HT1080 (cell line): Measurements from ENCODE around the gene C8G. TPM values are rescaled to one million over a fixed set of nuclear protein-coding genes. Genes with fewer than 3 reads are reported as not detected.

Experiments used
- DNase-seq: peaks from one replicate; pipeline ENCODE4 v3.0.0-alpha.2; 2015; ENCODE audit warnings: low read depth
- total RNA-seq: library from RNA; depleted of rRNA; stranded (reverse); fragments of >200 nt; shearing (Covaris generic); gene quantifications from 2 replicates; pipeline ENCODE4 v1.2.3, GENCODE V29; 2014

C8G gene
- total RNA-seq, 1 experiment from 2014 or later = 0.47 TPM

DNA sequence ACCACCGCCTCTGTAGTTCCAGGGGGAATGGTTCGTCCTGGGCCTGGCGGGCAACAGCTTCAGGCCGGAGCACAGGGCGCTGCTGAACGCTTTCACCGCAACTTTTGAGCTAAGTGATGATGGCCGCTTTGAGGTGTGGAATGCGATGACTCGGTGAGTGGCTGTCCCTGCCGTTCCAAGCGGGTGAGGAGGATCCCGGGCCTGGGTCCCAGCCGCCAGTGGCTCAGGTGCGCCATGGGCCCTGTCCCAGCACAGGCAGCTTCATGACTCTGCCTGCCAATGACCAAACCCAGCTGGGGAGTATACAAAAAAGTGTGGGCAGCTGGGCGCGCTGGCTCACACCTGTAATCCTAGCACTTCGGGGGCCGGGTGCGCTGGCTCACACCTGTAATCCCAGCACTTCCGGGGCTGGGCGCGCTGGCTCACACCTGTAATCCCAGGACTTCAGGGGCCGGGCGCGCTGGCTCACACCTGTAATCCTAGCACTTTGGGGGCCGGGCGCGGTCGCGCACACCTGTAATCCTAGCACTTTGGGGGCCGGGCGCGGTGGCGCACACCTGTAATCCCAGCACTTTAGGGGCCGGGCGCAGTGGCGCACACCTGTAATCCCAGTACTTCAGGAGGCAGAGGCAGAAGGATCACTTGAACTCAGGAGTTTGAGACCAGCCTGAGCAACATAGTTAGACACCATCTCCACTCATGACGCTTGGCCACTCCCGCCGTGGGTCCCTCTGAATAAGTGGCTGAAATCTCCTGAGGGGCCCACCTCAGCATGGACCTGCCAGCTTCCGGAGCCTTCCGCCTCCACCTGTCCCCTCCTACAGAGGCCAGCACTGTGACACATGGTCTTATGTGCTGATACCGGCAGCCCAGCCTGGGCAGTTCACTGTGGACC is 8.1 kb downstream of the C8G start:
- DNase-seq = no peak

DNA sequence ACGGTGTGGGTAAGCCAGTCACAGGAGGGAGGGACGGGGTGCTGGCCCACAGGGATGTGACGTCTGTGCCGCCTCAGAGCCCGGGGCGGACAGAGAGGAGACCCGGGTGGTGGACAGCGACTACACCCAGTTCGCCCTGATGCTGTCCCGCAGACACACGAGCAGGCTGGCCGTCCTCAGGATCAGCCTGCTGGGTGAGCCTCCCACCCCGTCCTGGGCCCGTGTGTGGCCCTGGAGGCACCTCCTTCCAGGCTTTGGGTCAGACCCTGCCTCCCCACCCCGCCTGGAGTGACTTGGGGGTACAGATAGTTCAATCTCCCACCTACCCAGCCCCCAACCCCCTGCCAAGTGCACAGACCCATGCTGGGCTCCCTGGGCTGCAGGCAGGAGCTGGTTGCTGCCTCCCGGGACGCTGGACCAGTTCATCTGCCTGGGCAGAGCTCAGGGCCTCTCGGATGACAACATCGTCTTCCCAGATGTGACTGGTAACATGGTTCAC is 8.8 kb downstream of the C8G start:
- no peak for DNase-seq

DNA sequence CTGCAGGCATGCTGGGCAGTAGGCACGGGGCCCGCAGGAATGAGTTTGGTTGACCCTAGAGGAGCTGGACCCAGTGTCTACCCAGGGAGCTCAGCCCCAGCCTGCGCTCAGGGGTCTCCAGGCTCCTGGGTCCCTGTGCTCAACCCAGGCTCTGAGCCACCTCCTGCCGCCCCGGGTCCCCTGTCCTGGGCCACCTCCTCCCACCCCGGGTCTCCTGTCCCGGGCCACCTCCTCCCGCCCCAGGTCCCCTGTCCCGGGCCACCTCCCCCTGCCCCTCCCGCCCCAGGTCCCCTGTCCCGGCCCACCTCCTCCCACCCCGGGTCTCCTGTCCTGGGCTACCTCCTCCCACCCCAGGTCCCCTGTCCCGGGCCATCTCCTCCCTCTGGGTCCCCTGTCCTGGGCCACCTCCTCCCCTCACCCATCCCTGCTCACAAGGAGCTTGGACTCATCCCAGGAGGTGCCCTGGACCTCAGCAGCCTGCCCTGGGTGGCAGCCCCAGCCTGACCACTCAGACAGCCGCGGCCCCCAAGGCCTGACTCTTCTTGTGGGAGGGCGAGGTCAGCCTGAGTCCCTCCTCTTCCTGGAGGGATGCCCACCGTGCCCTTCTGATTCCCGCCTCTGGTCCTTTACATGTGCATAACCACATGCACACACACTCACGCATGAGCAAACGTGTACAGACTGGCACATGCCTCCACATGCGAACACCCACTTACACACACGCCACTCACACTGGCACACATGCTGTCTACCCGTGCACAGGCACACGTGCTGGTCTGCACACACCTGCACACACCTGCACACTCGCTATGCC is 9.4 kb downstream of the C8G start:
- no peak for DNase-seq

DNA sequence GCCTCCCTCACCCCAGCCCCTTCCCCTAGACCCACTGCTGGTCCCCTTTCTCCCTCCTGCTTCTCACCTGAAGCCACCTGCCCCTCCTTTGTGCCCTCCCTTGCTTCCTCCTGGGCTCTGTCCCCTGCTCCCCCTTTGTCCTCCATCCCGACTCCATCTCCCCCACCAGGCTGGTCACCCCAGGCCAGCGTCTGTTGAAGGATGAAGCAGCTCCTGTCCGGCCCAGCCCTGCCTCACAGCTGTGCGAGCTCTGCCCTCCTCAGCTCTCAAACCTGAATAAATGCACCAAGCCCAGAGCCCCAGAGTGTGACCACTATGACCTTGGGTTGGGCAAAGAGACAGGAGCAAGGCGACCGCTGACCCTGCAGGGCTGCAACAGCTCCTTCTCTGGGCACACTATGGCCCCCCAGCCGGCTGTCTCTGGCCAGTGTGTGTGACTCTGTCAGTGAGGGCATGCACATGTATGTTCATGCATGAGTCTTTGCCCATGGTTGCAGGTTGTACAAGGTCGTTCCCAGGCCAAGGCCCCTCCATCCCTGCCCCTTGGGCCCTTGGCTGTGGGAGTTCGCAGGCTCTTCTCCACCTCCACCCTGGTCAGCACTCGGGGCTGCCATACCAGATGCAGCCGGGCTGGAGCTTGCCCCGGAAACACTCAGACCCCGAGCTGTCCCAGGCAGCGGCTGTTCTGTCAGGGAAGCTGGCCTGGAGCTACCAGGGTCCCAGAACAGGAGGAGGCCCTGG is 10.3 kb downstream of the C8G start:
- DNase-seq = no peak

DNA sequence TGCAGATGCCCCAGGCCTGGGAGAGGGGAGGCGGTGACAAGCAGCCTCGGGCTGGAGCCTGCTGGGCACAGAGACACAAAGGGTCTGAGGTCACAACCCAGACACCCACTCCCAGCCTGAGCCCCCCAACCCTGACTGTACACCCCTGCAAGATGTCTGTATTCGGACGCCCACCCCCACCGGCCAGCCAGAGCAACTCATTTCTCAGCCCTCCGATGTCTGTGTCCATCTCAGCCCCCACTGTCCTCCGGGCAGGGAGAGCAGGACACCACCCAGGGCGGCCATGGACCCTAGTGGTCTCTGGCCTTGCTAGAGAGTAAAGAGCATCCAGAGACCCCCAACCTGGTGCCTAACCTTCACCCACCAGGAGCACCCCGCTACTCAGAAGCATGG is 10.9 kb downstream of the C8G start:
- DNase-seq = no peak

DNA sequence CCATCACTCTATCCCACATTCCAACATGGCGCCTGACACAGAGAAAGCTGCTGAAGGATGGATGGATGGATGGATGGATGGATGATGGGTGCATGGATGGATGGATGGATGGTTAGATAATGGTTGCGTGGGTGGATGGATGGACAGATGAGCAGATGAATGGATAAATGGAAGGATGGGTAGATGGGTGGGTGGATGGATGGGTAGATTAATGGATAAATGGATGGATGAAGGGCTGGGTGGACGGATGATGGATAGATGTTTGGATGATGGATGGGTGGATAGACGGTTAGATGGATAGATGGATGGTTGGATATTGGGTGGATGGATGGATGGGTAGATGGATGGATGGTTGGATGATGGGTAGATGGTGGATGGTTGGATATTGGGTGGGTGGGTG is 11.6 kb downstream of the C8G start:
- no peak for DNase-seq

DNA sequence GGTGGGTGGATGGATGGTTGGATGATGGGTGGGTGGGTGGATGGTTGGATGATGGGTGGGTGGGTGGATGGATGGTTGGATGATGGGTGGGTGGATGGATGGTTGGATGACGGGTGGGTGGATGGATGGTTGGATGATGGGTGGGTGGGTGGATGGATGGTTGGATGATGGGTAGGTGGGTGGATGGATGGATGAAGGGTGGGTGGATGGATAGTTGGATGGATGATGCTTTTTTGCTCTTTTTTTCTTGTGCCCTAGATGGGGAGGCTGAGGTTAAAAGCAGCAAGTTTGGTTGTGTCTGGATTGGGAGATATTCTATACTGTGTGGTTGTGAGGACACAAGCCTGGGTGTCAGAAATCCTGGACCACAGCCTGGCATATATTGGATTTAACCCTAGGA is 12.4 kb downstream of the C8G start:
- DNase-seq = no peak

DNA sequence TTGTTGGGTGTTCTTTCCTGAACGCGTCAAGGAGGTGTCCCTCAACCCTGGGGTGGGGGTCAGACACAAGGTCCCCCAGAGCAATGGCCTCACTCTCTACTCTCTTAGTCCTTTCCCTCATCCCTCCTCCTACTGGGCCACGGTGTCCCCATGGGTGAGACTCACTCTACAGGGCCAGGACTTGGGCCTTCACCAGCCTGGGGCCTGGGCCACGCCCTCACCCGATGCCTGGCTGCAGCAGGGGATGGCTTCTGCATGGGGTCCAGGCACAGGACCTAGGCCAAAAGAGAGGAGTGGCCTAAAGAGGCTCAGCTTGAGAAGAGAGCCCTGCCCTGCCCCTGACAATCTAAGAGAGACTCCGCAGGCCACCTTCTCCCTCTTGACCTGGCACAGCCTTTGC is 12.9 kb downstream of the C8G start:
- DNase-seq = no peak

DNA sequence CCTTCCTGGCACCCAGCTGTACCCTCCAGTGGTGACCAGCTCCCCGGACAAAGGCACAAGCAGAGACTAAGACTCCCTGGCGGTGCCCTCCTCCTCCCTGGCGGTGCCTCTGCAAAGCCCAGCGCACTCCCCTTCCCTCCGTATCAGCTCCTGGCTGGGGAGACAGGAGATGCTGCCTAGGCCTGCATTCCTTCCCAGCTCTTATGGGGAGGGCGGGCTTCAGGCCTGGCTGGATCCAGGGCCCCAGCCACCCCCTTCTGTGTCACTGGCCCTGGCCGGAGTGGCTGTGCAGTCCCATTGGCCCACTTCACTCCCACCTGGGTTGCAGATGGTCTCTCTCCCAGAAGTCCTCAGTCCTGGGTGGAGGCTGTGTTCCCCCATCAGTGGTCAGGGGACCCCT is 13.4 kb downstream of the C8G start:
- no peak for DNase-seq

DNA sequence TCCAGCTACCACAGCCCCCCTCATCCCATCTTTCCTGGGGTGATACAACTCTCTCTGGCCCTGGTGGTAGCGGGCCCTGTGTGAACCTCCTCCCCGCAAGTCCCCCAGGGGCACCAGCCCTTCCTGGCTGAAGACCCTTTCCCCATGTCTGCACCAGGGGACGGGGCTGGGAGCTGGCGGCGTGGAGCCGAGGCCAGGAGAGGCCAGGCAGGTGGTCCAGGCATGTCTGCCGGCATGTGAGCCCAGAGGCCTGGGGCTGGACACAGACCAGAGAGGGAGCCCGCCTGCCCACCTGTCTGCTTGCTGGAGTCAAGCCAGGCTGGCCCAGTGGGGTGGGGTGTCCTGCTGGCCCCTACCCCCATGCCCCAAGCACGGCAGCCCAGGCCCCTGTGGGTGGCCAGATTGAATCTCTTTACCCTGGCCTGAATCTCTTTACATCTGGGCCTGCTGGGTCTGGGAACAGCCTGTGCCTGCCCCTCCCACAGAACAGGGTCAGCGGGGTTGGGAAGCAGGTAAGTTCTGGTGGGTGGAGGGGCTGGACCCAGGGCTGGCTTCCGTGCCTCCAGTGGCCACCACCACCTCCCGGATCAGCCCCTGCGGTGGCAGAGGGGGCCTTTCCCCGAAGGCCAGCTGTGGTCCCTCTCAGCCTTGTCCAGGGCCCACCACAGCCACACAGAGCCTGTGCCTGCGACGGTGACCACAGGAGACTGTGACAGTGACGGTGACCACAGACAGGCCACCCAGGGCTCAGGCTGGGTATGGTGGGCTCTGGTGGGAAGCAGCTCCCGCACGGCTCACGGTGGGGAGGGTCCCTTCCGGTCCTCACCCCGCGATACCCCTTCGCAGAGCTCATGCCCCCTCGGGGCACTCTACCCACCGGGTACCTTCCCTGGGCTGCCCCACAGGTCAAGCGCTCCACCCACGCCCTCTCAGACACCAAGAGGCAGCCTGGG is 14.1 kb downstream of the C8G start:
- DNase-seq = no peak

DNA sequence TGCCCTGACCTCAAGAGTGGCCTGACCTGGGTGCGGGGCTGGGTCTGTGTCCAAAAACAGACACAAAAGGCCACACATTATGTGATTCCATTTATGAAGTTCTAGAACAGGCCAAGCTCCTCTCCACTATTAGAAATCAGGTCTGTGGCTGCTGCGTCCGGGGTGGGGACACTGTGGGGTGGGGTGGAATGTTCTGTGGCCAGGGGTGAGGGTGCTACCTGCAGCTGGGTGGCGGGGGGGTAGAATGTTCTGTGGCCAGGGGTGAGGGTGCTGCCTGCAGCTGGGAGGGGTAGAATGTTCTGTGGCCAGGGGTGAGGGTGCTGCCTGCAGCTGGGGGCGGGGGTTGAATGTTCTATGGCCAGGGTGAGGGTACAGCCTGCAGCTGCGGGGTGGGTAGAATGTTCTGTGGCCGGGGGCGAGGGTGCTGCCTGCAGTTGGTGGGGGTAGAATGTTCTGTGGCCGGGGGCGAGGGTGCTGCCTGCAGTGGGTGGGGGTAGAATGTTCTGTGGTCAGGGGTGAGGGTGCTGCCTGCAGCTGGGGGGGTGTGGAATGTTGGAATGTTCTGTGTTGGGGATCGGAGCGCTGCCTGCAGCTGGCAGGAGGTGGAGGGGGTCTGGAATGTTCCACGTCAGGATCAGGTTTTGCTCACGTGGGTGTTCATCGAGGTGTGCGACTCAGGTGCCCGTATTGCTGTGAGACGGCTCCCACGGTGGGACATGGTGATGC is 15.3 kb downstream of the C8G start:
- DNase-seq = no peak

DNA sequence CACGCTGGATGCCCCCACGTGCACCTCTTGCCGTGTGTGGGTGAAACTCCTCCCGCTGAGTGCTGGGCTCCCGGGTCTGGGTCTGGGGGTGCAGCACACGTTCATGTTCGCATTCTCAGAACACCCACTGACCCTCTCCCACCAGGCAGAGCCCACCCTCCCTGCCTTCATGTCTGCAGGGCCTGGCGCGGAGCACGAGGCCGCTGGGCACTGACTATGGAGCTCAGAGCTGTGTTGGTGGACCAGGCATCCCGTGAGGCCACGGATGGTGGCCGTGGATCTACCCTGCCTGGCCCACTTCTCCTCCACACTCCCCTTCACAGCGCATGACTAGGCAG is 15.9 kb downstream of the C8G start:
- no peak for DNase-seq

DNA sequence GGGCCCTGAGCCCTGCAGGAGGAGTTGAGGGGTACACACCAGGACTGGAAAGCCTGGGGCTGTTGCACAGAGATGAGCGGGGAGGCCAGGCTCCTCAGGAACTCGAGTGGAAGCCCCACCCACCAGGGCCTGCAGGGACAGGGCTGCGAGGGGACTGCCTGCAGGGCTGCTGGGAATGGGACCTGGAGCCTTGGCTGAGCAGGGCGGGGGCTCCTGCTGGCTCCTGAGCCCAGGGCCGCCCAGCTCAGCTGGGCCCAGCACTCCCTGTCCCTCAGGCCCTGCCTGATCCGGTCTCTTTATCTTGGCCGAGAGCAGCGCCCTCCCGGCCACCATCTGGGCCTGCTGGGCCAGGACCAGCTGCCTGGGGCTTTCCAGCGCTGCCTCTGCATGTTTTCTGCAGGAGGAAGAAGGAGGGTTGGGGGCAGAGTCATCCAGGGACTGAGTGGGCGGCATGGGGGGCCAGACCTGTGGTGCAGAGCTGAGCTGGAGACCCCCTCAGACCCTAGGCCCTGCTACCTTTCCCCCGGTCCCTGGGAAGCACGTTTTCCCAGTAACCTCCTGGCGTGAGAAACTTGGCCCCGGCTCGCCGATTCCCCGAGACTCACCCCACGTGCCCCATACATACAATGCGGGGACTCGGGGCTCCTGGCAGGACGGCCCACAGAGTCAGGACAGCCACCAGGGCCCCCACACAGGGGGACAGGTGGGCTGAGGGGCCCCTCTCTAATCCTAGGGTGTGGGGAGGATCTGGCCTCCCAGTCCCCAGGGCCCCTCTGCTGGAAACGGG is 16.4 kb downstream of the C8G start:
- DNase-seq = no peak

DNA sequence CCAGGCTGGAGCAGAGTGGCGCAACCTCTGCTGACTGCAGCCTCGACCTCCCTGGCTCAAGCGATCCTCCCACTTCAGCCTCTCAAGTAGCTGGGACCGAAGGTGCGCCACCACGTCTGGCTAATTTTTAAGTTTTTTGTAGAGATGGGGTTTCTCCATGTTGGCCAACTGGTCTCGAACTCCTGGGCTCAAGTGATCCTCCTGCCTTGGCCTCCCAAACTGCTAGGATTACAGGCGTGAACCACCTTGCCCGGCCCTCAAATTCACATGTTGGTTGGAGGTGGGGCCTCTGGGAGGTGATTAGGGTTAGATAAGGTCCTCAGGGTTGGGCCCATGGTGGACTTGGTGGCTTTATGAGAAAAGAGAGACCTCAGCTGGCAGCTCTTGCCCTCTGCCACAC is 17.1 kb downstream of the C8G start:
- no peak for DNase-seq

DNA sequence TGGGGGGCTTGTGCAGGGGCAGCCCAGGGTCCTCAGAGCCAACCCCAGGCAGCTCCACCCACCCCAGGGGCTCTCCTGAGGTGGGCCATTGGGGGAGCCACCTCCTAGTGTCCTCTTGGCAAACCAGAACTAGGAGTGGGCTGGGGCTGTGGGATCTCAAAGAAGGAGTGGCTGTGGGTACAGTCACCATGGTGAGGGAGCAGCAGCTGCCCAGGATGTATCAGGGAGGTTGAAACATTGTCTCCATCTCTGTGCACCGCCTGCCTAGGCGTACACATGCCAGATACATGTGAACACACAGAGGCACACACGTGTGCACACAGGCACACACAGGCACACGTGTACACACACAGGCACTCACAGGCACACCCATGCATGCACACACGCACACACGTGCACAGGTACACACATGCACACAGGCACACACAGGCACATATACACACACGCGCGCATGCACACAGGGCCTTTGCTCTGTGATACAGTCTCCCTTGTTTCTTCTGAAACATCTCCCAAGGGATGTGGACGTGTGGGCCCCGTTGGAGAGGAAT is 17.7 kb downstream of the C8G start:
- DNase-seq = no peak

DNA sequence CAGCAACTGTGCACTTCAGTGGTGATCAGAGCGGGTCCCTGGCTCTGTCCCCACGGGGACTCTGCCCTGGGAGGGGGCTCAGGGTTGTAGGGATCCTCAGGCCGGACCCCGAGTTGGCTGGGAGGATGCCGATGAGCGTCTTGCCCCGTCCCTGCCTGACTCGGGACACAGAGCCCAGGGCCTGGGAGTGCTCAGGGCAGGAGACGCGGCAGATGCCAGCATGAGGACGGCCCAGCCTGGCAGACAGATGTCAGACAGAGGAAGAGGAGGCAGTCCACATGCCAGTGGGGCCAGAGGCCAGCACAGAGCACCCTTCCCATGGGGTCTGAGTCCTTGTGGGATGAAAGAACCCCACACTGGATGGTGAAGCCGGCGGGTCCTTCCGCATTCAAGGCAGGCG is 18.3 kb downstream of the C8G start:
- DNase-seq = no peak

DNA sequence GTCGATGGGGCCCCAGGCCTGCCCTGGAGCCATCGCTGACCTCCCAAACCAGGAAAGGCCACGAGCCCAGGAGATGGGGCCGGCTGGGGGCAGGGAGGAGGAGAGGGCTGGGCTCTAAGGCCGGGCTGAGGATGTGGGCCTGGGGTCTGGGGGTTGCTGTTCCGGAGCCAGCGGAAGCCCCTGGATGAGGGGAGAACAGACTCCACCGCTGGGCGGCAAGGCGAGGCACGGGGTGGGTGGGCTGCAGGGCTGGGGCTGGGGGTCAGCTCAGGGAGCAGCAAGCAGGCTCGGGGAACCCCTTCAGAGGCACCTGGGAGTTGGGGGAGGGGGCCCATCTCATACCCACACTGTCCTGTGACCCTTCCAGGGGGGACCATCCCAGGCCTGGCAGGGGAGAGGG is 18.7 kb downstream of the C8G start:
- DNase-seq = no peak

DNA sequence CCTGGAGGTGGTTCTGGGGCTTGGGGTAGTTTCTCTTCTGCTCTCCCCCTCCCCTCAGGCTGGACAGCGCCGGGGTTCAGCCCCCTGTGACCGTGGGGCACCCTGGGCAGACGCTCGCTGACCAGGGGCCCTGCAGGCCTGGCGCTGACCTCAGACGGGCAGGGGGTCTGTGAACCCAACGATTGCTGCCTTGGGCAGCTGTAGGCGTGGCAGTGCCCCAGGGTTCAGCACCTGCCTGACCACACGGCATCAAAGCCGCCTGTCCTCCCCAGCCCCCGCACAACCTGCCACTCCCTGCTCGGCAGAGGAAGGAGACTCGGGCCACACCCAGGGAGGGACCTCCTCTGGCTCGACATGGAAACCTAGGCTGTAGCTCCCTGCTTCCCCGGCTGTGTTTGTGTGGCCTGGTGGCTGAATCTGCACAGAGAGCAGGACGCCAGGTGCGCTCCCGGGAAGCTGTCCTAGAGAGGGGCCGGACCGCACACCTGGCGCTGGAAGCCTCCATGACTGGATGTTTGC is 19.2 kb downstream of the C8G start:
- no peak for DNase-seq
